K562 (cell line): ENCODE measurements around the gene VSIG10L. TPM values are rescaled to one million over a fixed set of nuclear protein-coding genes. Genes with fewer than 3 reads are reported as not detected.

ENCODE experiments used
- BMI1 ChIP-seq: fragments of 150-350 bp; IDR thresholded peaks from 2 replicates; pipeline ENCODE4 v1.6.1; 2014; ENCODE audit warnings: low read length
- CBFA2T3 ChIP-seq: fragments of 450-650 bp; IDR thresholded peaks from 2 replicates; pipeline ENCODE4 v1.6.1; 2017
- CBX3 ChIP-seq, 2 experiments: IDR thresholded peaks; 1 replicate in 1 of 2; 2 replicates in 1 of 2; pipeline ENCODE4 v1.6.1; 2012; ENCODE audit warnings: inconsistent platforms in 2 of 2, low read length in 2 of 2, borderline replicate concordance in 1 of 2, control low read depth in 1 of 2
- CTBP1 ChIP-seq: fragments of 450-650 bp; IDR thresholded peaks from 2 replicates; pipeline ENCODE4 v1.6.1; 2016; ENCODE audit warnings: borderline replicate concordance
- DNMT1 ChIP-seq: fragments of 450-650 bp; IDR thresholded peaks from 2 replicates; pipeline ENCODE4 v1.6.1; 2016; ENCODE audit warnings: antibody characterized with exemption, mild to moderate bottlenecking
- FOXA3 ChIP-seq, 2 experiments: fragments of 450-650 bp in 1 of 2; sonication (generic) in 1 of 2; formaldehyde crosslinking; IDR thresholded peaks in 1 of 2; conservative IDR thresholded peaks in 1 of 2; 2 replicates each; pipeline versions ENCODE4 v1.4.0 to v1.8.0; 2020 to 2022; ENCODE audit warnings: mild to moderate bottlenecking in 2 of 2, missing genetic modification reagents in 1 of 2
- GATAD2A ChIP-seq: fragments of 450-650 bp; IDR thresholded peaks from 2 replicates; pipeline ENCODE4 v1.6.1; 2017
- JUN ChIP-seq, 2 experiments: sonication (generic) in 1 of 2; formaldehyde crosslinking in 1 of 2; IDR thresholded peaks; 2 replicates each; pipeline versions ENCODE4 v1.6.1 to v1.8.0; 2012 to 2022; ENCODE audit warnings: borderline replicate concordance in 2 of 2, mild to moderate bottlenecking in 2 of 2, improper control_type of control experiment in 1 of 2, low read depth in 1 of 2, low read length in 1 of 2, missing genetic modification reagents in 1 of 2
- MAX ChIP-seq: sonication (generic); formaldehyde crosslinking; IDR thresholded peaks from 2 replicates; pipeline ENCODE4 v1.9.0; 2022; ENCODE audit warnings: mild to moderate bottlenecking, missing genetic modification reagents
- MCM5 ChIP-seq: fragments of 450-650 bp; IDR thresholded peaks from 2 replicates; pipeline ENCODE4 v1.6.1; 2016; ENCODE audit warnings: low read depth
- MECOM ChIP-seq: fragments of 250-450 bp; sonication (Bioruptor Pico); IDR thresholded peaks from 2 replicates; pipeline ENCODE4 v1.8.0; 2022; ENCODE audit warnings: inconsistent platforms
- MXI1 ChIP-seq: IDR thresholded peaks from 2 replicates; pipeline ENCODE4 v1.6.1; 2011; ENCODE audit warnings: low read depth, mild to moderate bottlenecking, improper control_type of control experiment, low read length
- PHF8 ChIP-seq: fragments of 200-600 bp; sonication (generic); IDR thresholded peaks from 2 replicates; pipeline ENCODE4 v1.6.1; 2012; ENCODE audit warnings: mixed run types, mild to moderate bottlenecking, inconsistent platforms, low read length, moderate library complexity, borderline replicate concordance
- RBBP5 ChIP-seq: fragments of 200-600 bp; sonication (generic); IDR thresholded peaks from 2 replicates; pipeline ENCODE4 v1.6.1; 2012; ENCODE audit warnings: borderline replicate concordance, mild to moderate bottlenecking, low read length, control low read depth, inconsistent platforms; ENCODE audit not compliant: insufficient read depth, poor library complexity, severe bottlenecking
- STAT6 ChIP-seq: sonication (generic); formaldehyde crosslinking; IDR thresholded peaks from 2 replicates; pipeline ENCODE4 v1.8.1; 2023; ENCODE audit warnings: mild to moderate bottlenecking, missing genetic modification reagents
- TCFL5 ChIP-seq: fragments of 250-450 bp; sonication (Bioruptor Pico); conservative IDR thresholded peaks from 2 replicates; pipeline ENCODE4 v1.6.1; 2021; ENCODE audit warnings: mild to moderate bottlenecking, moderate library complexity, matching md5 sums
- UBTF ChIP-seq, 2 experiments: IDR thresholded peaks; 2 replicates each; pipeline ENCODE4 v1.6.1; 2012; ENCODE audit warnings: improper control_type of control experiment in 2 of 2, low read depth in 2 of 2, low read length in 2 of 2, borderline replicate concordance in 1 of 2
- polyA plus RNA-seq, 8 experiments: library from polyadenylated mRNA; depleted of rRNA in 4 of 8; stranded (reverse) in 5 of 8; unstranded in 3 of 8; fragments of >200 nt; fragmentation: Nextera tagmentation in 2 of 8; fragmentation: Illumina TruSeq in 1 of 8; extraction: Ambion mirVana in 2 of 8; extraction: Trizol in 1 of 8; gene quantifications; 2 replicates each; pipeline versions ENCODE4 v1.2.1 to v1.2.3, GENCODE V29; 2011 to 2014; ENCODE audit warnings: inconsistent platforms in 1 of 8, missing spikeins in 1 of 8
- total RNA-seq, 7 experiments: library from RNA; depleted of rRNA in 6 of 7; stranded (reverse); fragments of >200 nt in 6 of 7; fragmentation: Illumina TruSeq in 2 of 7; extraction: Trizol in 2 of 7; gene quantifications; 2 replicates each; pipeline versions ENCODE4 v1.2.1 to v1.2.3, GENCODE V29; 2011 to 2021; ENCODE audit warnings: low replicate concordance in 1 of 7
- TF ChIP-seq, protein P1 (sequence below): IDR thresholded peaks from 2 replicates; pipeline ENCODE4 v1.6.1; 2012; ENCODE audit warnings: low read depth, low read length, improper control_type of control experiment, borderline replicate concordance

Gene VSIG10L
- total and polyA plus RNA-seq, 9 of the 15 experiments (the other 6 are each of a cell fraction or from before 2014, with no cell fraction given): 1.1 to 7.6 (median 2.2) TPM

DNA sequence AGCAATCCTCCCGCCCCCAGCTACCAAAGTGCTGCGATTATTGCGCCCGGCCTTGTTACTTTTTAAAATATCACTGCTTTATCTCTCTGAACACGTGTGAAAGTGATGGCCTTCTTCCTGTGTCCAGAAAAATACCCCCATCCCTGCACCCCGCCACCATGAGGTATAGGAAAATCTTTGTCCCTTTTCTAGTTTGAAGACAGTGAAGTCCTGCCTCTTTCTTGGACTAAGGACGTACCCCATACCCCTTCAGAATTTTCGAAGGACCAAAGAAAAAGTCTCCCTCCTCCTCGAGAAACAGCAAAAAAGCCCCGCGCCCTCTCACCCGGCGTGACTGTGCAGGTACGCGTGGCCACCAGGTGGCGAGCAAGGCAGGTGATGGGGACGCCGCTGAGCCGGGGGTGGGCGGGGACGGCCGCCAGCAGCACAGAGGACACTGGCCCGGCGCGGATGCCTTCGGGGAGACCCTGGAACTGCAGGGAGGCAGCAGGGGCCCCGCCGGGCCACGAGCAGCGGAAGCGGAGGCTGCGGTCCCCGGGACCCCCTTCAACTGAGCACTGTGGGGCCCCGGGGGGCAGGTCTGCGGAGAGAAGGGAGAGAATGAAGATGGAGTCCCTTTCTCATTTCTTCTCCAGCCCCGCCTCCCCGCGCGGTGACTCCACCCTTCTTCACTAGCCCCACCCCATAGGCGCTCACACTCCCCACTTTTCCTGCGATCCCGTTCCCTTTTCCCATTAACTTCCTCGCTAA is 3.2 kb downstream of the VSIG10L start (continued):
- 0 out of 2 replicates have a peak, but pooled peaks have one; percentile 16 for TF ChIP-seq STAT6 (CRISPR knock-in tag)
- TF ChIP-seq JUN (IDR thresholded peaks at IDR 0.05; ENCODE audit: borderline replicate concordance, low read depth, low read length): peak; percentile 24; the same call in 1 of the 2 replicates
- no peak for TF ChIP-seq JUN (CRISPR knock-in tag; IDR thresholded peaks at IDR 0.05; ENCODE audit: borderline replicate concordance)
- TF ChIP-seq MCM5: no peak
- TF ChIP-seq CTBP1: peak; percentile 57
- TF ChIP-seq MXI1: no peak
- 0 out of 4 replicates have a peak, but pooled peaks of 1 of the 2 experiments have one; percentile 26 for TF ChIP-seq UBTF (IDR thresholded peaks at IDR 0.05; ENCODE audit: borderline replicate concordance in 1 of 2, low read depth in 2 of 2, low read length in 2 of 2)
- TF ChIP-seq BMI1: no peak
- no peak; the same call in 1 of the 2 replicates for TF ChIP-seq PHF8
- no peak for TF ChIP-seq FOXA3 (CRISPR knock-in tag; conservative IDR thresholded peaks at IDR 0.05 in 1 of 2, IDR thresholded peaks at IDR 0.05 in 1 of 2)
- no peak for TF ChIP-seq GATAD2A
- peak; percentile 47 for TF ChIP-seq CBFA2T3
- TF ChIP-seq RBBP5: no peak
- TF ChIP-seq MECOM: 0 out of 2 replicates have a peak, but pooled peaks have one; percentile 31
- TF ChIP-seq DNMT1: no peak
- TF ChIP-seq CBX3 (IDR thresholded peaks at IDR 0.05; ENCODE audit: borderline replicate concordance in 1 of 2, low read length in 2 of 2): no peak
- peak; percentile 82 for TF ChIP-seq MAX (CRISPR knock-in tag)
- TF ChIP-seq, protein P1, sequence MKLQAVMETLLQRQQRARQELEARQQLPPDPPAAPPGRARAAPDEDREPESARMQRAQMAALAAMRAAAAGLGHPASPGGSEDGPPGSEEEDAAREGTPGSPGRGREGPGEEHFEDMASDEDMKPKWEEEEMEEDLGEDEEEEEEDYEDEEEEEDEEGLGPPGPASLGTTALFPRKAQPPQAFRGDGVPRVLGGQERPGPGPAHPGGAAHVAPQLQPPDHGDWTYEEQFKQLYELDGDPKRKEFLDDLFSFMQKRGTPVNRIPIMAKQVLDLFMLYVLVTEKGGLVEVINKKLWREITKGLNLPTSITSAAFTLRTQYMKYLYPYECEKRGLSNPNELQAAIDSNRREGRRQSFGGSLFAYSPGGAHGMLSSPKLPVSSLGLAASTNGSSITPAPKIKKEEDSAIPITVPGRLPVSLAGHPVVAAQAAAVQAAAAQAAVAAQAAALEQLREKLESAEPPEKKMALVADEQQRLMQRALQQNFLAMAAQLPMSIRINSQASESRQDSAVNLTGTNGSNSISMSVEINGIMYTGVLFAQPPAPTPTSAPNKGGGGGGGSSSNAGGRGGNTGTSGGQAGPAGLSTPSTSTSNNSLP: no peak
- no peak for TF ChIP-seq TCFL5
